ENCODE results near the gene PDAP1.

Gene PDAP1

GRCh38 chr7:99404235-99404976, 4.0 kb downstream of the PDAP1 start:
- no peak overlapping the region for H3K4me3 ChIP-seq (ENCODE audit: low read length)
- no peak for DNase-seq (ENCODE audit: low read depth)
- TF ChIP-seq CTCF (conservative IDR thresholded peaks at IDR 0.05; ENCODE audit: low read length) = no peak

GRCh38 chr7:99403764-99404163, 4.6 kb downstream of the PDAP1 start:
- TF ChIP-seq CTCF (conservative IDR thresholded peaks at IDR 0.05; ENCODE audit: low read length) = no peak
- no peak for DNase-seq (ENCODE audit: low read depth)
- no peak overlapping the region for H3K4me3 ChIP-seq (ENCODE audit: low read length)

GRCh38 chr7:99402854-99403253, 5.5 kb downstream of the PDAP1 start:
- no peak for DNase-seq (ENCODE audit: low read depth)
- no peak overlapping the region for H3K4me3 ChIP-seq (ENCODE audit: low read length)
- TF ChIP-seq CTCF (conservative IDR thresholded peaks at IDR 0.05; ENCODE audit: low read length) = no peak

GRCh38 chr7:99399597-99399996, 8.8 kb downstream of the PDAP1 start:
- no peak overlapping the region for H3K4me3 ChIP-seq (ENCODE audit: low read length)
- no peak for DNase-seq (ENCODE audit: low read depth)
- no peak for TF ChIP-seq CTCF (conservative IDR thresholded peaks at IDR 0.05; ENCODE audit: low read length)

- TF ChIP-seq CTCF (conservative IDR thresholded peaks at IDR 0.05; ENCODE audit: low read length) = no peak
- no peak overlapping the region for H3K4me3 ChIP-seq (ENCODE audit: low read length)
- no peak for DNase-seq (ENCODE audit: low read depth)
Observed at GRCh38 chr7:99398891-99399445, 9.4 kb downstream of the PDAP1 start.

GRCh38 chr7:99397297-99397983, 11.0 kb downstream of the PDAP1 start:
- TF ChIP-seq CTCF (conservative IDR thresholded peaks at IDR 0.05; ENCODE audit: low read length) = no peak
- H3K4me3 ChIP-seq (ENCODE audit: low read length) = no peak overlapping the region

More at GRCh38 chr7:99397297-99397983, 11.0 kb downstream of the PDAP1 start:
- no peak for DNase-seq (ENCODE audit: low read depth)

Data from AG10803 (cell line).